ENCODE results near the gene TOPBP1.

- no peak for TF ChIP-seq CTCF (IDR thresholded peaks at IDR 0.05; ENCODE audit: low read depth, low read length)
- no peak for TF ChIP-seq MAX (IDR thresholded peaks at IDR 0.05; ENCODE audit: low read depth, low read length)
- no peak for TF ChIP-seq POLR2A (IDR thresholded peaks at IDR 0.05; ENCODE audit: extremely low read depth, insufficient read length)
These were observed 97.9 kb downstream of the TOPBP1 start for GRCh38 chr3:133563816-133564215.

All from NB4 (cell line).